H1 (cell line): Measurements from ENCODE around the gene LANCL3. TPM values are rescaled to one million over a fixed set of nuclear protein-coding genes. Genes with fewer than 3 reads are reported as not detected.

Experiments
- CTCF ChIA-PET: fragments of 300-600 bp; sonication (Branson Sonifier 250); formaldehyde crosslinking; loops from one replicate; lab custom pipeline; 2021; ENCODE audit not compliant: partially characterized antibody; lab: Charles Lee
- POLR2A ChIA-PET: fragments of 300-600 bp; sonication (Branson Sonifier 250); formaldehyde crosslinking; loops from one replicate; lab custom pipeline; 2021; ENCODE audit warnings: inconsistent platforms; ENCODE audit not compliant: partially characterized antibody; lab: Charles Lee
- DNase-seq, 2 experiments: peaks; one replicate each; pipeline versions ENCODE4 v3.0.0 to v3.0.0-alpha.2; 2010 to 2022; ENCODE audit warnings: low spot score in 2 of 2, low read depth in 1 of 2, mixed read lengths in 1 of 2
- FAIRE-seq: peaks from 2 replicates; lab custom pipeline; 2011; peaks lifted over from hg19 to GRCh38; lab: Jason Lieb, UNC
- H2AFZ ChIP-seq: 2 replicates; pipeline ENCODE4 v1.8.1; 2012; ENCODE audit warnings: low read length, inconsistent platforms
- H2AK5ac ChIP-seq: 2 replicates; pipeline ENCODE4 v1.6.1; 2013; ENCODE audit warnings: low read depth, low read length
- H2BK120ac ChIP-seq: replicated peaks from 2 replicates; pipeline ENCODE3; 2013; ENCODE audit warnings: low read depth, low read length, inconsistent platforms
- H2BK12ac ChIP-seq: 2 replicates; pipeline ENCODE4 v1.6.1; 2013; ENCODE audit warnings: low read depth, low read length
- H2BK15ac ChIP-seq: 2 replicates; pipeline ENCODE4 v1.6.1; 2013; ENCODE audit warnings: low read length
- H2BK20ac ChIP-seq: 2 replicates; pipeline ENCODE4 v1.6.1; 2013; ENCODE audit warnings: low read length
- H2BK5ac ChIP-seq: 2 replicates; pipeline ENCODE4 v1.6.1; 2013; ENCODE audit warnings: low read depth, low read length
- H3K14ac ChIP-seq: 2 replicates; pipeline ENCODE4 v1.6.1; 2013; ENCODE audit warnings: inconsistent platforms; ENCODE audit not compliant: insufficient read length
- H3K18ac ChIP-seq: 2 replicates; pipeline ENCODE4 v1.6.1; 2013; ENCODE audit warnings: low read length; ENCODE audit errors: extremely low read depth
- H3K23ac ChIP-seq: 2 replicates; pipeline ENCODE4 v1.6.1; 2013; ENCODE audit warnings: inconsistent platforms; ENCODE audit not compliant: insufficient read length
- H3K23me2 ChIP-seq: 2 replicates; pipeline ENCODE4 v1.6.1; 2013; ENCODE audit warnings: low read depth, low read length
- H3K27ac ChIP-seq: 2 replicates; pipeline ENCODE4 v1.6.1; 2011; ENCODE audit warnings: low read depth, low read length, inconsistent platforms
- H3K27me3 ChIP-seq, 4 experiments: replicated peaks in 1 of 4; 1 replicate in 1 of 4; 2 replicates in 3 of 4; pipeline versions ENCODE4 v1.6.1 to v1.8.1; 2011 to 2013; ENCODE audit warnings: low read length in 3 of 4, mild to moderate bottlenecking in 3 of 4, inconsistent platforms in 2 of 4, mixed read lengths in 2 of 4, moderate library complexity in 1 of 4; ENCODE audit not compliant: control insufficient read depth in 3 of 4, insufficient read depth in 3 of 4; ENCODE audit errors: extremely low read depth in 1 of 4
- H3K36me3 ChIP-seq, 4 experiments: 2 replicates each; pipeline versions ENCODE4 v1.6.1 to v1.8.1; 2011 to 2013; ENCODE audit warnings: mild to moderate bottlenecking in 4 of 4, low read length in 3 of 4, moderate library complexity in 2 of 4, control low read depth in 1 of 4, inconsistent platforms in 1 of 4; ENCODE audit not compliant: insufficient read depth in 4 of 4, control insufficient read depth in 2 of 4
- H3K4ac ChIP-seq: replicated peaks from 2 replicates; pipeline ENCODE3; 2013; ENCODE audit warnings: low read length, low read depth, mixed read lengths, inconsistent platforms; ENCODE audit not compliant: insufficient read length
- H3K4me1 ChIP-seq, 4 experiments: replicated peaks in 1 of 4; 1 replicate in 1 of 4; 2 replicates in 3 of 4; pipeline versions ENCODE4 v1.6.1 to v1.8.1; 2011 to 2013; ENCODE audit warnings: low read length in 3 of 4, inconsistent platforms in 2 of 4, mixed read lengths in 1 of 4; ENCODE audit not compliant: insufficient read depth in 4 of 4, control insufficient read depth in 3 of 4
- H3K4me2 ChIP-seq, 2 experiments: 2 replicates each; pipeline versions ENCODE4 v1.6.1 to v1.8.1; 2011 to 2013; ENCODE audit warnings: low read depth in 2 of 2, low read length in 2 of 2, control low read depth in 1 of 2, inconsistent platforms in 1 of 2, mild to moderate bottlenecking in 1 of 2; ENCODE audit not compliant: insufficient read depth in 1 of 2
- H3K4me3 ChIP-seq, 4 experiments: fragments of 200-600, 300-600 bp in 1 of 4; sonication (generic), shearing (Covaris generic), sonication (Bioruptor Twin) in 1 of 4; 2 replicates each; pipeline versions ENCODE4 v1.5.1 to v1.8.1; 2011 to 2016; ENCODE audit warnings: low read length in 4 of 4, low read depth in 3 of 4, control low read depth in 2 of 4, inconsistent platforms in 2 of 4, mild to moderate bottlenecking in 2 of 4, mixed read lengths in 1 of 4, moderate library complexity in 1 of 4; ENCODE audit not compliant: insufficient read depth in 2 of 4; ENCODE audit errors: extremely low read depth in 1 of 4
- H3K56ac ChIP-seq: replicated peaks from 2 replicates; pipeline ENCODE3; 2013; ENCODE audit warnings: low read depth, mild to moderate bottlenecking, mixed read lengths, low read length, inconsistent platforms; ENCODE audit not compliant: insufficient read length
- H3K79me1 ChIP-seq: 2 replicates; pipeline ENCODE4 v1.6.1; 2013; ENCODE audit warnings: low read depth, low read length, control low read depth
- H3K79me2 ChIP-seq, 2 experiments: 2 replicates each; pipeline versions ENCODE4 v1.6.1 to v1.8.1; 2012 to 2013; ENCODE audit warnings: low read length in 2 of 2, mild to moderate bottlenecking in 2 of 2, inconsistent platforms in 1 of 2; ENCODE audit not compliant: insufficient read depth in 2 of 2, control insufficient read depth in 1 of 2
- H3K9ac ChIP-seq, 4 experiments: replicated peaks in 1 of 4; 1 replicate in 1 of 4; 2 replicates in 3 of 4; pipeline versions ENCODE4 v1.6.1 to v1.8.1; 2011 to 2013; ENCODE audit warnings: low read depth in 3 of 4, low read length in 3 of 4, control low read depth in 2 of 4, mild to moderate bottlenecking in 2 of 4, moderate library complexity in 2 of 4, inconsistent platforms in 1 of 4; ENCODE audit errors: extremely low read depth in 1 of 4
- H3K9me3 ChIP-seq, 2 experiments: 2 replicates each; pipeline versions ENCODE4 v1.6.1 to v1.8.1; 2012 to 2013; ENCODE audit warnings: mild to moderate bottlenecking in 2 of 2, moderate library complexity in 2 of 2, control low read depth in 1 of 2, inconsistent platforms in 1 of 2, low read depth in 1 of 2, low read length in 1 of 2, mixed read lengths in 1 of 2; ENCODE audit not compliant: insufficient read depth in 2 of 2
- H4K20me1 ChIP-seq, 2 experiments: replicated peaks in 1 of 2; 2 replicates each; pipeline versions ENCODE3 to v1.8.1; 2011 to 2013; ENCODE audit warnings: inconsistent platforms in 2 of 2, low read length in 2 of 2, mild to moderate bottlenecking in 1 of 2; ENCODE audit not compliant: insufficient read depth in 2 of 2, control insufficient read depth in 1 of 2
- H4K5ac ChIP-seq: 2 replicates; pipeline ENCODE4 v1.6.1; 2013; ENCODE audit warnings: low read length, low read depth, mixed read lengths, inconsistent platforms; ENCODE audit not compliant: insufficient read length
- H4K8ac ChIP-seq: 2 replicates; pipeline ENCODE4 v1.8.0; 2013; ENCODE audit warnings: mild to moderate bottlenecking, moderate library complexity, low read length, inconsistent platforms; ENCODE audit not compliant: insufficient read depth; ENCODE audit errors: extremely low read depth
- H4K91ac ChIP-seq: replicated peaks from 2 replicates; pipeline ENCODE3; 2013; ENCODE audit warnings: low read length, mixed read lengths, inconsistent platforms; ENCODE audit not compliant: insufficient read length
- SUZ12 ChIP-seq: fragments of 200-600 bp; sonication (generic); IDR thresholded peaks from 2 replicates; pipeline ENCODE4 v1.6.1; 2012; ENCODE audit warnings: mild to moderate bottlenecking, inconsistent platforms, low read length, moderate library complexity, mixed read lengths
- WGBS, 2 experiments: shearing (Covaris generic) in 1 of 2; methylation state at CpG; one replicate each; pipeline versions ENCODE4 v1.1.6 to v1.1.7; 2013 to 2015; ENCODE audit warnings: low lambda C conversion rate in 2 of 2, mixed read lengths in 2 of 2, inconsistent platforms in 1 of 2, low coverage in 1 of 2, missing lambda C conversion rate in 1 of 2; ENCODE audit not compliant: insufficient replicate concordance in 2 of 2, insufficient coverage in 1 of 2, insufficient read length in 1 of 2; ENCODE audit errors: extremely low coverage in 1 of 2, missing lambda C conversion rate in 1 of 2; 5-methylcytosine and 5-hydroxymethylcytosine counted together
- polyA plus RNA-seq, 7 experiments: library from polyadenylated mRNA; depleted of rRNA in 3 of 7; stranded (reverse) in 5 of 7; unstranded in 2 of 7; fragments of >200 nt in 5 of 7; fragments of 200-250 nt in 2 of 7; gene quantifications; 1 replicate in 5 of 7; 2 replicates in 1 of 7; 4 replicates in 1 of 7; pipeline versions ENCODE4 v1.2.1 to v1.2.3, GENCODE V29; 2011 to 2013; ENCODE audit warnings: missing spikeins in 2 of 7, mixed read lengths in 2 of 7
- total RNA-seq: library from RNA; stranded (reverse); fragmentation: NEBNext Ultra II Directional; extraction: Animal tissue kit (Norgen Biotek cat#: 25700); gene quantifications from 2 replicates; pipeline ENCODE4 v1.2.1, GENCODE V29; 2021
- TF ChIP-seq, protein P1 (sequence below): IDR thresholded peaks from 2 replicates; pipeline ENCODE4 v1.6.1; 2012; ENCODE audit warnings: low read length, inconsistent platforms

Gene LANCL3
- total and polyA plus RNA-seq, 2 of the 8 experiments (the other 6 are each of a cell fraction or from before 2014, with no cell fraction given): 0.11 to 0.37 TPM

DNA sequence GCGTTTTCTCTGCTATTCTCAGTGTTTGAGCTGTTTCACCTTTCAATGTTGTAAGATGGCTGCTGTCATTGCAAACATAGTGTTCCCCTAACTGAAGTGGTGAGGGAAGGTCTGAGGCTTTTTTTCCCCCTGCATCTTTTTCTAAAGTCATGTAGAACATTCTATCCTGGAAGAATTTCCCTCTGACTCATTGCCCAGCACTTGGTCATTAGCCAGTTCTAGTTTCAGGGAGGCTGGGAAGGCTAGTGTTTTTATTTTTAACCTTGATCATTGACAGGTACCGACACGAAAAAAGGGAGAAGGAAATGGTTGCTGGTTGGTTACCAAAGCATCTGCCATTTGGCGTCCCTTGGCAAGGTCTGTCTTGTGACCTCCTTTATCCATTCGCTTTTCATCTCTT is 6.6 kb downstream of the LANCL3 start:
- no peaks in the 10 kb centered on the region for H3K36me3 ChIP-seq
- no peaks in the 10 kb centered on the region for H3K79me2 ChIP-seq
- no peaks in the 10 kb centered on the region for H3K79me1 ChIP-seq
- no peak overlapping the region for H3K4me3 ChIP-seq
- no peak overlapping the region for H3K4me2 ChIP-seq
- H3K14ac ChIP-seq: no peak overlapping the region
- H3K18ac ChIP-seq: no peak overlapping the region
- H3K27me3 ChIP-seq: no peaks in the 10 kb centered on the region
- no peak for DNase-seq
- TF ChIP-seq, protein P1, sequence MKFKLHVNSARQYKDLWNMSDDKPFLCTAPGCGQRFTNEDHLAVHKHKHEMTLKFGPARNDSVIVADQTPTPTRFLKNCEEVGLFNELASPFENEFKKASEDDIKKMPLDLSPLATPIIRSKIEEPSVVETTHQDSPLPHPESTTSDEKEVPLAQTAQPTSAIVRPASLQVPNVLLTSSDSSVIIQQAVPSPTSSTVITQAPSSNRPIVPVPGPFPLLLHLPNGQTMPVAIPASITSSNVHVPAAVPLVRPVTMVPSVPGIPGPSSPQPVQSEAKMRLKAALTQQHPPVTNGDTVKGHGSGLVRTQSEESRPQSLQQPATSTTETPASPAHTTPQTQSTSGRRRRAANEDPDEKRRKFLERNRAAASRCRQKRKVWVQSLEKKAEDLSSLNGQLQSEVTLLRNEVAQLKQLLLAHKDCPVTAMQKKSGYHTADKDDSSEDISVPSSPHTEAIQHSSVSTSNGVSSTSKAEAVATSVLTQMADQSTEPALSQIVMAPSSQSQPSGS: no peak
- no peak for TF ChIP-seq SUZ12
- WGBS, 2 experiments: 84% methylated on average over 4 of the region's 5 CpGs; no CpG with 5 or more reads in 1 of the 2 experiments
- H2BK15ac ChIP-seq: no peak overlapping the region
- no peak overlapping the region for H2AK5ac ChIP-seq
- H2BK12ac ChIP-seq: no peak overlapping the region
- no peak overlapping the region for H3K23ac ChIP-seq
- H3K4me1 ChIP-seq: no peaks in the 10 kb centered on the region
- no peak for FAIRE-seq
- ChIA-PET POLR2A (no interaction called here), CTCF (no interaction called here)
- no peaks in the 10 kb centered on the region for H4K20me1 ChIP-seq
- H3K4ac ChIP-seq: no peak overlapping the region
- no peak overlapping the region for H2AFZ ChIP-seq
- no peak overlapping the region for H4K5ac ChIP-seq
- no peak overlapping the region for H2BK120ac ChIP-seq
- H3K9me3 ChIP-seq: no peaks in the 10 kb centered on the region
- H4K8ac ChIP-seq: no peak overlapping the region
- no peaks in the 10 kb centered on the region for H3K23me2 ChIP-seq
- H2BK5ac ChIP-seq: no peak overlapping the region
- H3K9ac ChIP-seq: no peak overlapping the region
- no peak overlapping the region for H3K56ac ChIP-seq
- no peak overlapping the region for H2BK20ac ChIP-seq
- no peak overlapping the region for H3K27ac ChIP-seq
- no peak overlapping the region for H4K91ac ChIP-seq
